ENCODE measurements around the gene EGFL8.

Gene EGFL8

DNA sequence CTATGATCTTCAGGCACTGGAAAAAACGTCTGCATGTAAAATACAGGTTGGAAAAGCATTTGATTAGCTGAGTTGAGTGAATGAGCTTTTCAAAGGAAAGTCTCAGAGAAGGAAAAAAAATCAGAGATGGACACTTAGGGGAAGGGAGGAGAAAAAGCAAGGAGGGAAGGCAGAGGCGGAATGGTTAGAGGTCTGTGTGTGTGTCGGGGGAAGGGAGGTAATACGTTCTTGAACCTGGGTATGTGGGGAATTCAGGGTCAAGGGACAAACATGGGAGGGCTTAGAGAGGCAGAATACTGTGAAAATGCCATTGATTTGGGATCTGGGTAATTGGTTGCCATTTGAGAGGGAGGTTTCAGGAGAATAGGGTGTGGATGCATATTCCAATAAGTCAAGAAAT is 17.7 kb upstream of the EGFL8 start:
- no peak overlapping the region for H3K27ac ChIP-seq
- TF ChIP-seq CTCF (IDR thresholded peaks at IDR 0.05; ENCODE audit: low read depth, low read length), result no peak
- peaks cover 2% of the 10 kb centered on the region for H3K9me3 ChIP-seq (ENCODE audit: severe bottlenecking)
- no peak overlapping the region for H3K4me3 ChIP-seq (ENCODE audit: low read depth, low read length)
- H3K36me3 ChIP-seq, result peaks cover 8% of the 10 kb centered on the region
- H3K27me3 ChIP-seq (ENCODE audit: insufficient read depth, low read depth, severe bottlenecking), result no peaks in the 10 kb centered on the region
- no peak for DNase-seq

- Histone ChIP-seq H3K36me3 (peaks cover 8% of the 10 kb centered on the region), H3K27ac (no peak overlapping the region), H3K4me3 (ENCODE audit: low read depth, low read length) (no peak overlapping the region), H3K9me3 (ENCODE audit: severe bottlenecking) (peaks cover 2% of the 10 kb centered on the region), H3K27me3 (ENCODE audit: insufficient read depth, low read depth, severe bottlenecking) (no peaks in the 10 kb centered on the region)
- no peak for TF ChIP-seq CTCF (IDR thresholded peaks at IDR 0.05; ENCODE audit: low read depth, low read length)
- no peak for DNase-seq
Measured at GRCh38 chr6:32147401-32148132, 16.8 kb upstream of the EGFL8 start.

- H3K4me3 ChIP-seq (ENCODE audit: low read depth, low read length), result no peak overlapping the region
- H3K27me3 ChIP-seq (ENCODE audit: insufficient read depth, low read depth, severe bottlenecking), result no peaks in the 10 kb centered on the region
- DNase-seq, result no peak
- TF ChIP-seq CTCF (IDR thresholded peaks at IDR 0.05; ENCODE audit: low read depth, low read length), result no peak
- H3K9me3 ChIP-seq (ENCODE audit: severe bottlenecking), result peaks cover 2% of the 10 kb centered on the region
- H3K27ac ChIP-seq, result no peak overlapping the region
- H3K36me3 ChIP-seq, result peaks cover 8% of the 10 kb centered on the region
Measured at GRCh38 chr6:32148289-32149091, 15.9 kb upstream of the EGFL8 start.

- DNase-seq, result no peak
- Histone ChIP-seq H3K9me3 (ENCODE audit: severe bottlenecking) (peaks cover 2% of the 10 kb centered on the region), H3K27ac (no peak overlapping the region), H3K36me3 (peaks cover 8% of the 10 kb centered on the region), H3K27me3 (ENCODE audit: insufficient read depth, low read depth, severe bottlenecking) (no peaks in the 10 kb centered on the region), H3K4me3 (ENCODE audit: low read depth, low read length) (no peak overlapping the region)
- TF ChIP-seq CTCF (IDR thresholded peaks at IDR 0.05; ENCODE audit: low read depth, low read length), result no peak
Measured at GRCh38 chr6:32149092-32149755, 15.2 kb upstream of the EGFL8 start.

- Histone ChIP-seq H3K36me3 (peaks cover 8% of the 10 kb centered on the region), H3K4me3 (ENCODE audit: low read depth, low read length) (no peak overlapping the region), H3K27me3 (ENCODE audit: insufficient read depth, low read depth, severe bottlenecking) (no peaks in the 10 kb centered on the region), H3K27ac (peak overlapping the region; percentile 60), H3K9me3 (ENCODE audit: severe bottlenecking) (peaks cover 2% of the 10 kb centered on the region)
- TF ChIP-seq CTCF (IDR thresholded peaks at IDR 0.05; ENCODE audit: low read depth, low read length), result no peak
- DNase-seq, result no peak
Measured at GRCh38 chr6:32149932-32150870, 14.2 kb upstream of the EGFL8 start.

All from WERI-Rb-1 (cell line).